Measurements from ENCODE around the gene CLEC5A.

- no peak for TF ChIP-seq CTCF (IDR thresholded peaks at IDR 0.05)
- no peak for TF ChIP-seq POLR2A (IDR thresholded peaks at IDR 0.05)
Measured at GRCh38 chr7:141928146-141928844, 18.5 kb downstream of the CLEC5A start.
